ENCODE data around the gene SLC25A11. TPM values are rescaled to one million over a fixed set of nuclear protein-coding genes. Genes with fewer than 3 reads are reported as not detected.
A peak's percentile ranks its signal among the peaks of the same experiment; 100 is the strongest.

The SLC25A11 gene
- total RNA-seq, 6 experiments from 2014 or later, result 32.6 to 64.2 (median 41.0) TPM

DNA sequence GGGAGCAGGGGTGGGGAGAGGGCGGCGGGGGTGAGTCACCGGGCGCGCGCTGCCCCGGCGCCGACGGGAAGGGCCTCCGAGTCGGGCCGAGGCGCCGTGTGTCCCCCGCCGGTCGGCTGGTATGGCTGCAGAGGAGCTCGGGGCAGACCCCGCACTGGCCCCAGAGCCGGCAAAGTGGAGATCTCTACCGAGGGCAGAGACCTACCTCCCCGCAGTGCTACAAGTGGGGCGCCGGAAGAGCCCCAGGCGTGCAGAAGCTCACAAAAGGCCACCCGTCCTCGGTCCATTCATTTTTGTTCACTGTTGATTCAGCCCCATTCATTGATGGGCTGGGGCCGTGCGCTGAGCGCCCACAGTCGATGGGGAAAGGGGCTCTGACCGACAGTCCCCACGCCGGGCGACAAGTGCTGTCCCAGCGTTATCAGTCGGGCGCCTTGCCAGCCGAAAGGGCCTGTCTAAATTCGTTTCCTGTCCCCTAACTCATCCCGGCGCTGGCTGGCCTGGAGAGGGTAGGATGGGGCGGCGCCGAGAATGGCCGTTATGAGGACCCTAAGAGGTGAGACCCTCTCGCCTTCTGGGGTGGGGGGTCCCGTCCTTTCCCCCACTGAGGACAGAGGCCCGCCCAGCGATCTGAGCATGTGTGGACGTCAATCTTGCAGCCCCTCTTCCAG, 10.4 kb upstream of the SLC25A11 start:
- Histone ChIP-seq H3K27me3 (no peaks in the 10 kb centered on the region), H3K27ac (peak overlapping the region; percentile 97 to 98 (median 97)), H3K4me1 (peaks cover 0 to 28% (median 5%) of the 10 kb centered on the region in 4 donors), H3K9me3 (no peaks in the 10 kb centered on the region), H3K36me3 (peaks cover 0 to 16% (median 0%) of the 10 kb centered on the region in 4 donors), H3K4me3 (peak overlapping the region; percentile 86 to 100 (median 91))
- peak; percentile 85 to 91 (median 86) for DNase-seq
- WGBS (ENCODE audit: insufficient coverage, low coverage, low lambda C conversion rate, missing lambda C conversion rate), result 5% methylated on average over 12 of the region's 52 CpGs
- intact Hi-C loops (cut with DNase I), result no loop called here
- peak; percentile 1 to 39 (median 19) for ATAC-seq
- TF ChIP-seq, protein P1, sequence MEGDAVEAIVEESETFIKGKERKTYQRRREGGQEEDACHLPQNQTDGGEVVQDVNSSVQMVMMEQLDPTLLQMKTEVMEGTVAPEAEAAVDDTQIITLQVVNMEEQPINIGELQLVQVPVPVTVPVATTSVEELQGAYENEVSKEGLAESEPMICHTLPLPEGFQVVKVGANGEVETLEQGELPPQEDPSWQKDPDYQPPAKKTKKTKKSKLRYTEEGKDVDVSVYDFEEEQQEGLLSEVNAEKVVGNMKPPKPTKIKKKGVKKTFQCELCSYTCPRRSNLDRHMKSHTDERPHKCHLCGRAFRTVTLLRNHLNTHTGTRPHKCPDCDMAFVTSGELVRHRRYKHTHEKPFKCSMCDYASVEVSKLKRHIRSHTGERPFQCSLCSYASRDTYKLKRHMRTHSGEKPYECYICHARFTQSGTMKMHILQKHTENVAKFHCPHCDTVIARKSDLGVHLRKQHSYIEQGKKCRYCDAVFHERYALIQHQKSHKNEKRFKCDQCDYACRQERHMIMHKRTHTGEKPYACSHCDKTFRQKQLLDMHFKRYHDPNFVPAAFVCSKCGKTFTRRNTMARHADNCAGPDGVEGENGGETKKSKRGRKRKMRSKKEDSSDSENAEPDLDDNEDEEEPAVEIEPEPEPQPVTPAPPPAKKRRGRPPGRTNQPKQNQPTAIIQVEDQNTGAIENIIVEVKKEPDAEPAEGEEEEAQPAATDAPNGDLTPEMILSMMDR (IDR thresholded peaks at IDR 0.05), result no peak
- TF ChIP-seq POLR2A (IDR thresholded peaks at IDR 0.05), result peak; percentile 69

DNA sequence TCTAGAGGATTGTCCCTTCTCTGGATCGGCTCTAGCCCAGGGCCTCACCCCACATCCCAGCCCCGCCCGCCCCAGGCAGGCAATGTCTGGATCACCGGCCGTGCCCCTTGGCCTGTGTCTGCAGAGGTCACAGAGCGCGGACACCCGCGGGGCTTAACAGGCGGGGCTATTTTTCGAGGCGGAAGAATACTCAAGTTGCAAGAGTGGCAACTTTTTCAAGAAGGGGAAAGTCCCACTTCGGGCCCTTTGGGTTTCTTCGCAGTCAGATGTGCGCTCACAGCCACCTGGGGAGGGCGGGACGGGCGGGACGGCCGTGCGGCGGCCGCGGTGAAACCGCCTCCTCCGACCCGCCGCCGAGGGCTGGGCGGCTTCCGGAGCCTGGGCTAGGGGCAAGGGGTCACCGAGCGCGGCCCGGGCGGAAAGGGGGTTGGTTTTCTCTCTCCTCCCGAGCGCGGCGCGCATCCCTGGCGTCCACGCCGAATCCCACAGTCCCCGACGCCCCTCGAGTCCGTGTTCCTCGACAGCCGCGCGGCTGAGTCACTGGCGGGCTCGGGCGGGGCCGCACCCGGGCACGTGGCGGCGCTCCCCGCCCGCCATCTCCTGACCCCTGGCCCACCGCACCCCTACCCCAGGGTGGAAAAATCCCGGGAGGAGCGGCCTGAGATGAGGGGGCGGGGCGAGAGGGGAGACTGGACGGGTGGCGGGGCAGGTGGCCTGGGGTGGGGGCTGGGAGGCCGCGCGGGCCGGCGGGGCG, 9.7 kb upstream of the SLC25A11 start:
- 2% methylated on average over 9 of the region's 75 CpGs for WGBS (ENCODE audit: insufficient coverage, low coverage, low lambda C conversion rate, missing lambda C conversion rate)
- Histone ChIP-seq H3K4me3 (peak overlapping the region; percentile 86 to 100 (median 91)), H3K9me3 (no peaks in the 10 kb centered on the region), H3K27me3 (no peaks in the 10 kb centered on the region), H3K36me3 (peaks cover 0 to 20% (median 4%) of the 10 kb centered on the region in 4 donors), H3K27ac (peak overlapping the region; percentile 97 to 98 (median 97)), H3K4me1 (peaks cover 0 to 29% (median 5%) of the 10 kb centered on the region in 4 donors)
- intact Hi-C loops (cut with DNase I), result no loop called here
- DNase-seq, result peak; percentile 87 to 94 (median 92)
- TF ChIP-seq, protein P1 (IDR thresholded peaks at IDR 0.05), result no peak
- TF ChIP-seq POLR2A (IDR thresholded peaks at IDR 0.05), result no peak
- peak; percentile 30 to 65 (median 58) for ATAC-seq

DNA sequence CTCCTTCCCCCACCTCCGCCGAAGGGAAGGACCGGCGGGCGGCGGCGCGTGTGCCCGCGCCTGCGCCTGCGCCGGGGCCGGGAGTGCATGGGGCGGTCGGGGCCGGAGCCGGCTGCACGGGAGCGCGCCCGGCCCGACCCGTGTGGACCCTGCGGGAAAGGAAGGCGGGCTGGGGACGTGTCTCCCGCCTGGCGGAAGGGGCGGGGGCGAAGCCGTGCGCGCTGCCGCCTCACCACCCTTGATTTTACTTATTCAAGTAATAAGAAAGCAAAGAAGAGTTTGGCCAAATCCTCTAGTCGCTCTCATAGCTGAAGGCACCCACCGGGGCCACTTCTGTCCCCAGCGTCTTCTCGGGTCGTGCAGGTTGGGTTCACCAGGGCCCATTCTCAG, 9.1 kb upstream of the SLC25A11 start:
- Histone ChIP-seq H3K36me3 (peaks cover 0 to 22% (median 4%) of the 10 kb centered on the region in 4 donors), H3K27ac (peak overlapping the region; percentile 97 to 98 (median 97)), H3K4me3 (peak overlapping the region; percentile 86 to 100 (median 91)), H3K27me3 (no peaks in the 10 kb centered on the region), H3K4me1 (peaks cover 0 to 31% (median 5%) of the 10 kb centered on the region in 4 donors), H3K9me3 (no peaks in the 10 kb centered on the region)
- WGBS (ENCODE audit: insufficient coverage, low coverage, low lambda C conversion rate, missing lambda C conversion rate), result 0% methylated on average over 4 of the region's 40 CpGs
- TF ChIP-seq POLR2A (IDR thresholded peaks at IDR 0.05), result peak; percentile 71
- TF ChIP-seq, protein P1 (IDR thresholded peaks at IDR 0.05), result no peak
- peak; percentile 89 to 94 (median 91) for DNase-seq
- ATAC-seq, result peak; percentile 54 to 77 (median 67)
- intact Hi-C loops (cut with DNase I), result no loop called here

DNA sequence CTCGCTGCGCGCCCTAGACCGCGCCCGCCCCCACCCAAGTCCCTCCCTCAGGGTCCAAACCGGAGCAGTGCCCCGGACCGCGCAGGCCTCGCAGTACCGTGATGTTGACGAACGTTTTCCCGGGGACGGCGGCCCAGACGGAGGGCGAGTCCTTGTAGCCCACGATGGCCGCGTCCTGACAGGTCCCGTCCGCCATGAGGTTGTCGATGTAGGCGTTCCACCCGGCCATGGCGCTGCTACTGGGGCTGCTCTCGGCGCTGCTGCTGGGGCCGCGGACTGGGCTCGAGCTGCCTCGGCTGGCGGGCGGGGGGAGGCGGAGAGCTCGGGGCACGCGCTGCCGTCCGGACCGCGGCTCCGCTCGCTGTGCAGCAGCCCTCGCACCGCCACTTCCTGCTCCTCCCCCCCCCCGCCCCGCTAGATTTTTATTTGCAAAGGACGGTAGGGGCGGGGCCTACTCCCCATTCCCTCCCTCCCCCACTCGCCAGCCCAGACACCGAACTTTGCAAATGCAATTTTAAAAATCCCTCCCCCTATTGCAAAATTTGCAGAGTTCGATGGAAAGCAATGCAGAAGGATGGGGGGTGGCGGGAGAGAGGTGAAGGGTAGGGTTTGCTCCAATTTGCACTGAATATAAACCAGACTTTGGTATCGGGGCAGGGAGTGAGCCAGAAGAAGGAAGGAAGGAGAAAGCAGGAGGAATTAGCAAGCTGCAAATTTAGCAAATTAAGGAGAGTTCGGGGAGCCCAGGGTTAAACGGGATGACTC, 8.5 kb upstream of the SLC25A11 start, which contains the start of gene PFN1:
TSS of gene PFN1 (minus strand) at position 365 of the 765 bp plus-strand sequence. CDS start at position 229, 136 bp downstream.
- DNase-seq (peak; percentile 91 to 95 (median 94)), ATAC-seq (peak; percentile 57 to 74 (median 69))
- H3K9me3 ChIP-seq, result no peaks in the 10 kb centered on the region
- intact Hi-C loops (cut with DNase I), result no loop called here
- H3K4me1 ChIP-seq, result peaks cover 0 to 35% (median 5%) of the 10 kb centered on the region in 4 donors
- H3K36me3 ChIP-seq, result peaks cover 0 to 26% (median 6%) of the 10 kb centered on the region in 4 donors
- H3K27ac ChIP-seq, result peak within 1 kb of the TSS; percentile 97 to 98 (median 97)
- whole genome bisulfite sequencing (ENCODE audit: insufficient coverage, low coverage, low lambda C conversion rate, missing lambda C conversion rate), result 0% methylated on average over 9 of the region's 59 CpGs
- H3K4me3 ChIP-seq, result peak within 1 kb of the TSS; percentile 86 to 100 (median 91)
- TF ChIP-seq POLR2A (IDR thresholded peaks at IDR 0.05), result peak; percentile 97
- TF ChIP-seq, protein P1 (IDR thresholded peaks at IDR 0.05), result no peak
- H3K27me3 ChIP-seq, result no peaks in the 10 kb centered on the region

All from right lobe of liver (tissue), 6 donors.